ENCODE measurements around the gene RICTOR.
A peak's percentile ranks its signal among the peaks of the same experiment; 100 is the strongest.
"Not testable (repeated sequence)": the region's sequence is repeated elsewhere in the genome, so short reads cannot be mapped to it uniquely, and the experiment has no call there.

RICTOR gene

GRCh38 chr5:39020458-39020857 is 53.7 kb downstream of the RICTOR start:
- DNase-seq (ENCODE audit: extremely low read depth, low read depth) = no peak
- TF ChIP-seq CTCF (IDR thresholded peaks at IDR 0.05; ENCODE audit: low read depth, low read length) = no peak

GRCh38 chr5:39019254-39019653 is 54.9 kb downstream of the RICTOR start:
- no peak for TF ChIP-seq CTCF (IDR thresholded peaks at IDR 0.05; ENCODE audit: low read depth, low read length)
- DNase-seq (ENCODE audit: extremely low read depth, low read depth) = no peak

- no peak for TF ChIP-seq CTCF (IDR thresholded peaks at IDR 0.05; ENCODE audit: low read depth, low read length)
Observed at GRCh38 chr5:39017504-39017903, 56.7 kb downstream of the RICTOR start.

DNA sequence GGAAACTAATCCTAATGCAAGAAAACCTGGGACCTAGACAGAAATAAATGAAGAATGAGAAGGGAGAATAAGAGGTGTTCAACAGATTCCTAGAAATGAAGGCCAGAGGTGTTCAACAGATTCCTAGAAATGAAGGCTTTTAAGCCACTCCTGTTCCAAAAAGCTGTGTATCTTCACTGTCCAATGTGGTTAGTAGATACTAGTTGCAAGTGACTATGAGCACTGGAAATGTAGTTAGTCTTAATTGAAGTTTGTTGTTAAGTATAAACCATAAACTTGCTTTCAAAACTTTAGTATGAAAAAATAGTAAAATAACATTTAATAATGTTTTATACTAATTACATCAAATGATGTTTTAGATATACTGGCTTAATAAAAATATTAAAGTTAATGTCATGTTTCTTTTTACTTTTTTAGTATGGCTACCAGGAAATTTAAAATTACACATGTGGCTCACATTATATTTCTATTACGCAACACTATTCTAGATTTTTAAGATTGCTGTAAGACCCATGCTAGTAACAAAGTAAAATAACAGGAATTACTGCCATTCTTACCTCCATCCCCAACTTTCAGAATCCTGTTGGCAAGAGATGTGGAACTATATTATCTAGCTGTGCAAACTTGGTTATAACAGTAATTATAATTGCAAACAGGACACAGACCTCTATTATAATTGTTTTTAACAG is 57.5 kb downstream of the RICTOR start:
- no peak for TF ChIP-seq CTCF (IDR thresholded peaks at IDR 0.05; ENCODE audit: low read depth, low read length)
- DNase-seq (ENCODE audit: extremely low read depth, low read depth) = no peak

More at GRCh38 chr5:39017504-39017903, 56.7 kb downstream of the RICTOR start:
- DNase-seq (ENCODE audit: extremely low read depth, low read depth) = no peak

- DNase-seq (ENCODE audit: extremely low read depth, low read depth) = peak; percentile 30
- no peak for TF ChIP-seq CTCF (IDR thresholded peaks at IDR 0.05; ENCODE audit: low read depth, low read length)
Observed at GRCh38 chr5:39015743-39016586, 58.2 kb downstream of the RICTOR start.

DNA sequence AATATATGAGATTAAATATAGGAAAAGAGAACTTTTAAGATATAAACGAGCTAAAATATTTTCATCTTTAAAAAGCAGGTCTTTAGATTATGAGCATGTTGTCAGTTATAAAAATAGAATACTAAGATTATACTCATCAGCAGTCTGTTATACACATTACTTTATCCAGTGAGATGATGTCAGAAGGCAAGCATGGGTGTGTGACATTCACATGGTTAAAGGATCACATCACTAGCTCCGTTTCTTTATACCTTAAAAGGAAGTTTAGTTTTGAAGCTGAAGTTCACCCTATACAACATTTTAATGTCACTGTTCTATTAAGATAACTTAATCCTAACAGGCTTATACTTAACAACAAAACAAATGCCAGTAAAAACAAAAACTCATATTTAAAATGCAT is 59.6 kb downstream of the RICTOR start:
- peak; percentile 35 for DNase-seq (ENCODE audit: extremely low read depth, low read depth)
- no peak for TF ChIP-seq CTCF (IDR thresholded peaks at IDR 0.05; ENCODE audit: low read depth, low read length)

DNA sequence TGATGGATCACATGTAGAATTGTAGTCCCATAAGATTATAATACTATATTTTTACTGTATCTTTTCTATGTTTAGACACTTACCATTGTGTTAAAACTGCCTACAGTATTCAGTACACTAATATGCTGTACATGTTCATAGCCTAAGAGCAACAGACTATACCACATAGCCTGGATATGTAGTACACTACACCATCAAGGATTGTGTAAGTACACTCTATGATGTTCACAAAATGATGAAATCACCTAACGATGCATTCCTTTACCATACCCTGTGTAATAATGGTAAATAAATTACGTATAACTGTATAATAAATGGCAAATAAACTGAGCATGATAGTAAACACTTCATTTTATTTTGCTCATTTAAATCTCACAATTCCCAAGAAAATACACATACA is 60.3 kb downstream of the RICTOR start:
- TF ChIP-seq CTCF (IDR thresholded peaks at IDR 0.05; ENCODE audit: low read depth, low read length) = no peak
- no peak for DNase-seq (ENCODE audit: extremely low read depth, low read depth)

DNA sequence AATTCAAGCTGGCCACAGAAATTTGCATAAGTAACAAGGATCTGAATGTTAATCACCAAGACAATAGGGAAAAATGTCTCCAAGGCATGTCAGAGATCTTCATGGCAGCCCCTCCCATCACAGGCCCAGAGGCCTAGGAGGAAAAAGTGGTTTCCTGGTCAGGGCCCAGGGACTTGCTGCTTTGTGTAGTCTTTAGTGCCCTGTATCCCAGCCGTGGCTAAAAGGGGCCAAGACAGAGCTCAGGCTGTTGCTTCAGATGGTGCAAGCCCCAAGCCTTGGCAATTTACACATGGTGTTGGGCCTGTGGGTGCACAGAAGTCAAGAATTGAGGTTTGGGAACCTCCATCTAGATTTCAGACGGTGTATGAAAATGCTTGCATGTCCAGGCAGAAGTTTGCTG is 63.2 kb downstream of the RICTOR start:
- not testable (repeated sequence) for DNase-seq (ENCODE audit: extremely low read depth, low read depth)

Data from AG09319 (cell line).